HG02840 (cell line): ENCODE measurements around the gene FUCA1.
"Not testable (repeated sequence)": the region's sequence is repeated elsewhere in the genome, so short reads cannot be mapped to it uniquely, and the experiment has no call there.

Experiments
- ATAC-seq: cut with Tn5 transposase; IDR thresholded peaks from one replicate; pipeline ENCODE4 v1.9.1; 2021; ENCODE audit warnings: mild to moderate bottlenecking, moderate library complexity, moderate number of reproducible peaks; ENCODE audit not compliant: unreplicated experiment, low FRiP score

The FUCA1 gene

GRCh38 chr1:23896491-23896890 lies 28.4 kb upstream of the FUCA1 start:
- ATAC-seq = no peak

DNA sequence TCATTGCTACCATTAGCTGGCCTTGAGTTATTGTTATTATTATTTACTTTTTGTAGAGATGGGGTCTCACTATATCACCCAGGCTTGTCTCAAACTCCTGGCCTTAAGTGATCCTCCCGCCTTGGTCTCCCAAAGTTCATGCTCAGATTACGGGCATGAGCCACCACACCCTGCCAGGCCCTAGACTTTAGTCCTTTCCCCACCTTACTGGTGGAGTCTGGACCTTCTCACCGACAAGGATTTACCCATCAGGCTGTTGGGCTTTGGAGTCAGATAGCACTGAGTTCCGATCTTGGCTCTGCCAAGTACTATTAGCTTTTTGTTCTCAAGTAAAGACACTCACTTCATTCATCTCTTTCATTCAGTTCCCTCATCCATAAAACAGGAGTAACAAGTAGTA lies 27.9 kb upstream of the FUCA1 start:
- no peak for ATAC-seq

DNA sequence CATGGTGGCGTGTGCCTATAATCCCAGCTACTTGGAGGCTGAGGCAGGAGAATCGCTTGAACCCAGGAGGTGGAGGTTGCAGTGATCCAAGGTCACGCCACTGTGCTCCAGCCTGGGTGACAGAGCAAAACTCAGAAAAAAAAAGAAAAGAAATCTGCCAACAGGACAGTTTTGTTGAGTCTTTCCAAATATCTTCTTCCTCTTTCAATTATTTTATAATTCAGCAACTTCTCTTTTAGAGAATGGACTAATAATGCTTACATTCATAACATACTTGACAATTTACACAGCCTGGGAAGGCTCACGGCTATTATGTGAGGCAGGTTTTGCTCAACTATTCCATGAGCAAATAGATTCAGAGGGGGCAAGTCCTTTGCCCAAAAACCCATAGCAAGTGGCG lies 27.0 kb upstream of the FUCA1 start:
- ATAC-seq = no peak

GRCh38 chr1:23889074-23889473 lies 21.0 kb upstream of the FUCA1 start:
- ATAC-seq = peak; percentile 59

DNA sequence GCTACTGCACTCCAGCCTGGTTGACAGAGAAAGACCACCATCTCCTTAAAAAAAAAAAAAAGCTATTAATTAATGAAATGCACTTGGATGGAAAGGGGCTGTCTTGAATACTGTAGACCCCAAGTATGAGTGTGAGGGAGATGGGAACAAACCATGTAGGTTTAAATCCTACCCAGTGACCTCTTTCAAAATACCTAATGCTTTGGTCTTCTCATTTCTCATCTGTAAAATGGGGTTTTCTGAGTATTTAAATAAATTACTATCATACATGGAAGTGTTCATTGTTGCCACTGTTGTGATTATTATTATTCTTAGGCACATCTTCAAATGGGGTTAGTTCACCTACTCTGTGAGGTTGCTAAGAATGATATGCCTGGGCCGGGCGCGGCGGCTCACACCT lies 17.1 kb upstream of the FUCA1 start:
- no peak for ATAC-seq

- ATAC-seq = no peak
Observed at GRCh38 chr1:23882746-23883145, 14.7 kb upstream of the FUCA1 start.

GRCh38 chr1:23879809-23880208 lies 11.7 kb upstream of the FUCA1 start:
- ATAC-seq = no peak

DNA sequence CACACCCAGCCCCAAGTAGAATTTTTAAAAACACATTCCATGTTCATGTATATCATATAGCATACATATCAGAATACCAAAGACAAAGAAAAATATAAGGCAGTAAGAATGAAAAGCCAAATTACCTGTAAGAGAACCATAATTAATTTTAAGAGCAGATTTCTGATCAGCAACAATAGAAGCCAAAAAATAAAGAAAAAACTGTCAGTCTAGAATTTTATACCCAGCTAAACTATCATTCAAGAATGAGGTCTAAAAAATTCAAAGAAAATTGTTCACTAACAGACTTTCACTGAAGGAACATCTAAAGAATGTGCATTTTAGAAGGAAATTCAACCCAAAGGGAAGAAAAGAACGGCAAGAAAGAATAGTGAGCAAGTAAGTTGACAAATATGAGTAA lies 10.6 kb upstream of the FUCA1 start:
- ATAC-seq = no peak

- ATAC-seq = no peak
Observed at GRCh38 chr1:23875382-23875781, 7.3 kb upstream of the FUCA1 start.

GRCh38 chr1:23872421-23872820 lies 4.3 kb upstream of the FUCA1 start:
- ATAC-seq = no peak

DNA sequence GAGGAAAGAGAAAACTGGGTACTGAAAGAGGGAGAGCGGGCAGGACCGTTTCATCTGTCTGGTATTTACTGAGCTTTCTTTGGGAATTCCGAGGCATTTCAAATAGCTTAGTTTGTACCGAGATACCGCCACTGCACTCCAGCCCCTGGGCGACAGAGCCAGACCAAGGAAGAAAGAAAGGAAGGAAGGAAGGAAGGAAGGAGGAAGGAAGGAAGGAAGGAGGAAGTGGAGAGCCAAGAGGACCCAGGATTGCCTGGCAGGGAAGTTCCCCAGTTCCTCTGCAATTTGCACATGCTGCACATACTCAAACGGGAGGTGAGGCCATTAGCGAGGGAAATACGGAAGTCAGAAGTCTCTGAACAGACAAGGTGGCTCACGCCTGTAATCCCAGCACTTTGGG lies 961 bp upstream of the FUCA1 start:
- ATAC-seq = no peak

GRCh38 chr1:23868557-23869016 lies 497 bp upstream of the FUCA1 start:
- no peak for ATAC-seq

GRCh38 chr1:23867542-23867894 lies 572 bp downstream of the FUCA1 start:
- ATAC-seq = no peak

GRCh38 chr1:23865543-23865930 lies 2.6 kb downstream of the FUCA1 start:
- no peak for ATAC-seq

GRCh38 chr1:23864801-23865542 lies 3.1 kb downstream of the FUCA1 start:
- no peak for ATAC-seq

- no peak for ATAC-seq
Observed at GRCh38 chr1:23862640-23863039, 5.5 kb downstream of the FUCA1 start.

- no peak for ATAC-seq
Observed at GRCh38 chr1:23854568-23854967, 13.5 kb downstream of the FUCA1 start.

DNA sequence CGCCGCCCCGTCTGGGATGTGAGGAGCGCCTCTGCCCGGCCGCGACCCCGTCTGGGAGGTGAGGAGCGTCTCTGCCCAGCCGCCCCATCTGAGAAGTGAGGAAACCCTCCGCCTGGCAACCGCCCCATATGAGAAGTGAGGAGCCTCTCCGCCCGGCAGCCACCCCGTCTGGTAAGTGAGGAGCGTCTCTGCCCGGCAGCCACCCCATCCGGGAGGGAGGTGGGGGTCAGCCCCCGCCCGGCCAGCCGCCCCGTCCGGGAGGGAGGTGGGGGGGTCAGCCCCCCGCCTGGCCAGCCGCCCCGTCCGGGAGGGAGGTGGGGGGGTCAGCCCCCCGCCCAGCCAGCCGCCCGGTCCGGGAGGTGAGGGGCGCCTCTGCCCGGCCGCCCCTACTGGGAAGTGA lies 15.0 kb downstream of the FUCA1 start:
- not testable (repeated sequence) for ATAC-seq

DNA sequence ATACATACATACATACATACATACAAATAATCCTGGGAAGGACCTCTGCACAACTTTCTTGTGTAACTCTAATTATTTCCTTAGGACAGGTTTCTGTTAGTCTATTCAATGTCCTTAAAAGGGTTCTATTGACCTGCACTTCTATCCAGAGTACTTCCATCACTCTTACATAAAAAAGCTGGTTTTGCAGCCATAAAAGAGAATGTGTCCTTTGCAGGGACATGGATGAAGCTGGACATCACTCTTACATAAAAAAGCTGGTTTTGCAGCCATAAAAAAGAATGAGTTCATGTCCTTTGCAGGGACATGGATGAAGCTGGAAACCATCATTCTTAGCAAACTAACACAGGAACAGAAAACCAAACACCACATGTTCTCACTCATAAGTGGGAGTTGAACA lies 16.7 kb downstream of the FUCA1 start:
- not testable (repeated sequence) for ATAC-seq

DNA sequence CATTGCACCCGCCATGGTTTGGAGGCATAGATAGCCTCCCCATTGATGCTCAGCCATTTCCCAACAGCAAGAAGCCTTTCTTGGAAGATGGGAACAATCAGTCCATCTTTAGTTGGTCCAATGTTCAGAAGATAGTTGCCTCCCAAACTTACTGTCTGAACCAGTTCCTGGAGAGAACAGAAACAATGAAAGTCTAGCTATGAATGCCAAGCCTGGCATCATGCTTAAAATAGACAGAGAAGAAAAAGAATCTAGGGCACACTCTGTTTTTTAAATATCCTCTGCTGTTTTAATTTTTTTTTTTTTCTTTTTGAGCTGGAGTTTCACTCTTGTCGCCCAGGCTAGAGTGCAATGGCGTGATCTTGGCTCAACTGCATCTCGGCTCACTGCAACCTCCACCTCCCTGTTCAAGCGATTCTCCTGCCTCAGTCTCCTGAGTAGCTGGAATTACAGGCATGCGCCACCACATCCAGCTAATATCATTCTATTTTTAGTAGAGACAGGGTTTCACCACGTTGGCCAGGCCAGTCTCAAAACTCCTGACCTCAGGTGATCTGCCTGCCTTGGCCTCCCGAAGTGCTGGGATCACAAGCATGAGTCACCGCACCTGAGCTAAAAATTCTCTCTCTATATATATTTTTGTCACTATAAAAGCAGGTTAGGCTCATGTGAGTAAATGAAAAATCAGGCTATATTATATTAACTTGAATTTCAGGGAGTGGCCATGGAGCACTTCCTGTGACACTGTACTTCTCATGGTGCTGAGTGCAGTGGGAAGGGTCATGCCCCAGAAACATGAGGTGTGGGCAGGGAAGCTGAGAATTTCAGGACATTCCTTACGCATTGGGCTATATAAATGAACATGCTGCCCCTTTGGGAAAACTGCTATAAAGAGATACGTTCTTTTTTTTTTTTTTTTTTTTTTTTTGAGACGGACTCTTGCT lies 19.1 kb downstream of the FUCA1 start:
- no peak for ATAC-seq

DNA sequence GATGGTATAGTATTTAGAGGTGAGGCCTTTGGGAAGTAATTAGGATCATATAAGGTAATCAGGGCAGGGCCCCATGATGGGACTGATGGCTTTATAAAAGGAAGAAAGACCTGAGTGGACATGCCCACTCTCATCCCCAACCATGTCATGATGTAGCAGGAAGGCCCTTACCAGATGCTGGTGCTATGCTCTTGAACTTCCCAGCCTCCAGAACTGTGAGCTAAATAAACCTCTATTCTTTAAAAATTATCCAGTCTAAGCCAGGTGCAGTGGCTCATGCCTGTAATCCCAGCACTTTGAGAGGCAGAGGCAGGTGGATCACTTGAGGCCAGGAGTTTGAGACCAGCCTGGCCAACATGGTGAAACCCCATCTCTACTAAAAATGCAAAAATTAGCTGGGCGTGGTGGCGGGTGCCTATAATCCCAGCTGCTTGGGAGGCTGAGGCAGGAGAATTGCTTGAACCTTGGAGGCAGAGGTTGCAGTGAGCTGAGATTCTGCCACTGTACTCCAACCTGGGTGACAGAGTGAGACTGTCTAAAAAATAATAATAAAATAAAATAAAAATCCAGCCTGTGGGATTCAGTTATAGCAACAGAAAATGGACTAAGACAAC lies 20.5 kb downstream of the FUCA1 start:
- not testable (repeated sequence) for ATAC-seq
